K562 (cell line): Measurements from ENCODE around the gene AGRN. TPM values are rescaled to one million over a fixed set of nuclear protein-coding genes. Genes with fewer than 3 reads are reported as not detected.

ENCODE experiments used
- BRF2 ChIP-seq: IDR thresholded peaks from 3 replicates; pipeline ENCODE4 v1.6.1; 2011; ENCODE audit warnings: borderline replicate concordance, mild to moderate bottlenecking; ENCODE audit not compliant: insufficient read length, insufficient read depth
- CREB1 ChIP-seq, 2 experiments: sonication (generic) in 1 of 2; formaldehyde crosslinking in 1 of 2; IDR thresholded peaks; 2 replicates each; pipeline versions ENCODE4 v1.6.1 to v1.8.0; 2012 to 2022; ENCODE audit warnings: inconsistent platforms in 1 of 2, mild to moderate bottlenecking in 1 of 2, missing genetic modification reagents in 1 of 2, moderate library complexity in 1 of 2
- CREB3 ChIP-seq: fragments of 450-650 bp; conservative IDR thresholded peaks from 2 replicates; pipeline ENCODE4 v1.6.1; 2016; ENCODE audit warnings: missing genetic modification characterization, low read depth, mild to moderate bottlenecking, missing compliant biosample characterization, moderate library complexity
- ELK3 ChIP-seq: fragments of 450-650 bp; formaldehyde crosslinking; IDR thresholded peaks from 2 replicates; pipeline ENCODE4 v1.4.0; 2020; ENCODE audit warnings: mild to moderate bottlenecking
- HNRNPH1 ChIP-seq: fragments of 200-400 bp; formaldehyde crosslinking; optimal IDR thresholded peaks from 2 replicates; pipeline ENCODE3; 2017; ENCODE audit warnings: low read depth, mild to moderate bottlenecking, low read length, moderate library complexity
- IRF1 ChIP-seq: sonication (generic); formaldehyde crosslinking; IDR thresholded peaks from 2 replicates; pipeline ENCODE4 v1.8.0; 2022; ENCODE audit warnings: missing genetic modification reagents, mild to moderate bottlenecking, borderline replicate concordance
- PCBP1 ChIP-seq: fragments of 200-400 bp; formaldehyde crosslinking; IDR thresholded peaks from 2 replicates; pipeline ENCODE4 v1.6.1; 2018; ENCODE audit warnings: mild to moderate bottlenecking, low read depth, low read length; ENCODE audit not compliant: poor library complexity, severe bottlenecking
- ZBED1 ChIP-seq: IDR thresholded peaks from 2 replicates; pipeline ENCODE4 v1.6.1; 2014
- ZNF263 ChIP-seq: sonication (generic); formaldehyde crosslinking; IDR thresholded peaks from 2 replicates; pipeline ENCODE4 v1.8.0; 2022; ENCODE audit warnings: mild to moderate bottlenecking, missing genetic modification reagents, borderline replicate concordance
- ZNF407 ChIP-seq: fragments of 450-650 bp; IDR thresholded peaks from 2 replicates; pipeline ENCODE4 v1.6.1; 2016; ENCODE audit warnings: low read depth
- ZNF57 ChIP-seq: fragments of 450-650 bp; formaldehyde crosslinking; IDR thresholded peaks from 2 replicates; pipeline ENCODE4 v1.4.0; 2020; ENCODE audit warnings: mild to moderate bottlenecking, moderate library complexity
- ZNF584 ChIP-seq: fragments of 200-800 bp; sonication (Bioruptor generic); IDR thresholded peaks from 2 replicates; pipeline ENCODE4 v1.6.1; 2016; ENCODE audit warnings: low read depth, mild to moderate bottlenecking, missing genetic modification characterization, missing compliant biosample characterization
- ZNF668 ChIP-seq: fragments of 250-450 bp; sonication (Bioruptor Pico); IDR thresholded peaks from 2 replicates; pipeline ENCODE4 v1.8.0; 2022; ENCODE audit warnings: mild to moderate bottlenecking, inconsistent platforms
- polyA plus RNA-seq, 8 experiments: library from polyadenylated mRNA; depleted of rRNA in 4 of 8; stranded (reverse) in 5 of 8; unstranded in 3 of 8; fragments of >200 nt; fragmentation: Nextera tagmentation in 2 of 8; fragmentation: Illumina TruSeq in 1 of 8; extraction: Ambion mirVana in 2 of 8; extraction: Trizol in 1 of 8; gene quantifications; 2 replicates each; pipeline versions ENCODE4 v1.2.1 to v1.2.3, GENCODE V29; 2011 to 2014; ENCODE audit warnings: inconsistent platforms in 1 of 8, missing spikeins in 1 of 8
- total RNA-seq, 7 experiments: library from RNA; depleted of rRNA in 6 of 7; stranded (reverse); fragments of >200 nt in 6 of 7; fragmentation: Illumina TruSeq in 2 of 7; extraction: Trizol in 2 of 7; gene quantifications; 2 replicates each; pipeline versions ENCODE4 v1.2.1 to v1.2.3, GENCODE V29; 2011 to 2021; ENCODE audit warnings: low replicate concordance in 1 of 7

AGRN gene
- total and polyA plus RNA-seq, 9 of the 15 experiments (the other 6 are each of a cell fraction or from before 2014, with no cell fraction given) = 0.04 to 111 (median 18.1) TPM

GRCh38 chr1:1004780-1005697, 14.9 kb upstream of the AGRN start (continued):
- TF ChIP-seq ZNF407 = no peak
- TF ChIP-seq BRF2 = no peak
- no peak for TF ChIP-seq ZNF57 (CRISPR knock-in tag)
- no peak for TF ChIP-seq ZNF584 (CRISPR knock-in tag)
- TF ChIP-seq ELK3 (CRISPR knock-in tag) = no peak
- 0 out of 2 replicates have a peak, but pooled peaks have one; percentile 60 for TF ChIP-seq CREB3 (tag)
- TF ChIP-seq ZBED1 = 0 out of 2 replicates have a peak, but pooled peaks have one; percentile 37
- no peak for TF ChIP-seq PCBP1
- TF ChIP-seq HNRNPH1 = no peak
- TF ChIP-seq ZNF668 = no peak
- TF ChIP-seq ZNF263 (CRISPR knock-in tag) = peak; percentile 64; the same call in 1 of the 2 replicates
- no peak for TF ChIP-seq CREB1 (IDR thresholded peaks at IDR 0.05)
- no peak for TF ChIP-seq CREB1 (CRISPR knock-in tag; IDR thresholded peaks at IDR 0.05)
- TF ChIP-seq IRF1 (CRISPR knock-in tag) = no peak
